WTC11 (cell line): Measurements from ENCODE around the gene MANBA. TPM values are rescaled to one million over a fixed set of nuclear protein-coding genes. Genes with fewer than 3 reads are reported as not detected.
A peak's percentile ranks its signal among the peaks of the same experiment; 100 is the strongest.
"Not testable (repeated sequence)": the region's sequence is repeated elsewhere in the genome, so short reads cannot be mapped to it uniquely, and the experiment has no call there.

Source experiments
- ATAC-seq: fragments of 200-7000 bp; cut with Tn5 transposase; 2 replicates; pipeline ENCODE4 v1.10.0; 2021; ENCODE audit warnings: mild to moderate bottlenecking, moderate library complexity
- CTCF ChIA-PET: fragments of 300-600 bp; sonication (Branson Sonifier 250); formaldehyde crosslinking; loops from one replicate; lab custom pipeline; 2021; ENCODE audit warnings: antibody characterized with exemption; lab: Charles Lee
- POLR2A ChIA-PET: fragments of 350-600 bp; sonication (Branson Sonifier 250); formaldehyde crosslinking; loops from one replicate; lab custom pipeline; 2021; ENCODE audit warnings: antibody characterized with exemption; lab: Charles Lee
- DNase-seq: peaks from one replicate; pipeline ENCODE4 v3.0.0; 2021; ENCODE audit warnings: low spot score
- H3K27ac Mint-ChIP-seq: 2 replicates; pipeline ENCODE4 v1.8.0; 2021; ENCODE audit warnings: mixed read lengths
- H3K27me3 Mint-ChIP-seq: 2 replicates; pipeline ENCODE4 v1.8.0; 2021; ENCODE audit warnings: low read depth, mild to moderate bottlenecking, moderate library complexity, mixed read lengths
- H3K36me3 Mint-ChIP-seq: 2 replicates; pipeline ENCODE4 v1.8.0; 2021; ENCODE audit warnings: mixed read lengths
- H3K4me1 Mint-ChIP-seq: 2 replicates; pipeline ENCODE4 v1.8.0; 2022; ENCODE audit warnings: mixed read lengths
- H3K4me3 Mint-ChIP-seq: 2 replicates; pipeline ENCODE4 v1.8.0; 2021; ENCODE audit warnings: mild to moderate bottlenecking, moderate library complexity, mixed read lengths
- H3K9me3 Mint-ChIP-seq: 2 replicates; pipeline ENCODE4 v1.8.0; 2021; ENCODE audit warnings: mixed read lengths
- ATF1 ChIP-seq: sonication (generic); formaldehyde crosslinking; IDR thresholded peaks from 2 replicates; pipeline ENCODE4 v1.8.1; 2023; ENCODE audit warnings: mild to moderate bottlenecking, moderate library complexity, missing genetic modification reagents
- CREM ChIP-seq: sonication (generic); formaldehyde crosslinking; IDR thresholded peaks from 2 replicates; pipeline ENCODE4 v1.8.1; 2022; ENCODE audit warnings: mild to moderate bottlenecking, missing genetic modification reagents, moderate library complexity
- ESRRA ChIP-seq: sonication (generic); formaldehyde crosslinking; IDR thresholded peaks from 2 replicates; pipeline ENCODE4 v1.8.1; 2022; ENCODE audit warnings: mild to moderate bottlenecking, missing genetic modification reagents, borderline replicate concordance
- JAZF1 ChIP-seq: fragments of 250-450 bp; sonication (Bioruptor Pico); IDR thresholded peaks from 2 replicates; pipeline ENCODE4 v1.9.0; 2021; ENCODE audit warnings: moderate library complexity, mild to moderate bottlenecking, inconsistent platforms
- NFATC4 ChIP-seq: fragments of 250-450 bp; sonication (Bioruptor Pico); IDR thresholded peaks from 2 replicates; pipeline ENCODE4 v1.9.0; 2021; ENCODE audit warnings: mild to moderate bottlenecking
- OVOL2 ChIP-seq: fragments of 250-450 bp; sonication (Bioruptor Pico); IDR thresholded peaks from 2 replicates; pipeline ENCODE4 v1.9.0; 2021; ENCODE audit warnings: mild to moderate bottlenecking, borderline replicate concordance
- SMAD3 ChIP-seq: sonication (generic); formaldehyde crosslinking; IDR thresholded peaks from 2 replicates; pipeline ENCODE4 v1.8.0; 2022; ENCODE audit warnings: missing genetic modification reagents, mild to moderate bottlenecking, borderline replicate concordance
- TP53 ChIP-seq: sonication (generic); formaldehyde crosslinking; IDR thresholded peaks from 2 replicates; pipeline ENCODE4 v1.8.1; 2023; ENCODE audit warnings: mild to moderate bottlenecking, missing genetic modification reagents
- ZNF423 ChIP-seq: fragments of 250-450 bp; sonication (Bioruptor Pico); IDR thresholded peaks from 2 replicates; pipeline ENCODE4 v2.1.2; 2022; ENCODE audit warnings: mild to moderate bottlenecking, moderate library complexity
- total RNA-seq: library from RNA; stranded (reverse); gene quantifications from 3 replicates; pipeline ENCODE4 v1.2.3, GENCODE V29; 2021
- TF ChIP-seq, protein P1 (sequence below): sonication (generic); formaldehyde crosslinking; IDR thresholded peaks from 2 replicates; pipeline ENCODE4 v1.8.0; 2023; ENCODE audit warnings: missing genetic modification reagents
- TF ChIP-seq, protein P2 (sequence below): fragments of 250-450 bp; sonication (Bioruptor Pico); IDR thresholded peaks from 2 replicates; pipeline ENCODE4 v1.9.0; 2021; ENCODE audit warnings: mild to moderate bottlenecking
- TF ChIP-seq, protein P3 (sequence below): sonication (generic); formaldehyde crosslinking; IDR thresholded peaks from 2 replicates; pipeline ENCODE4 v1.8.0; 2022; ENCODE audit warnings: mild to moderate bottlenecking, missing genetic modification reagents
- TF ChIP-seq, protein P4 (sequence below): sonication (generic); formaldehyde crosslinking; IDR thresholded peaks from 2 replicates; pipeline ENCODE4 v1.8.1; 2023; ENCODE audit warnings: mild to moderate bottlenecking, missing genetic modification reagents, borderline replicate concordance
- TF ChIP-seq, protein P5 (sequence below): sonication (generic); formaldehyde crosslinking; IDR thresholded peaks from 2 replicates; pipeline ENCODE4 v1.8.0; 2023; ENCODE audit warnings: mild to moderate bottlenecking, missing genetic modification reagents

MANBA gene
- total RNA-seq, 1 experiment from 2014 or later, result 35.1 TPM

DNA sequence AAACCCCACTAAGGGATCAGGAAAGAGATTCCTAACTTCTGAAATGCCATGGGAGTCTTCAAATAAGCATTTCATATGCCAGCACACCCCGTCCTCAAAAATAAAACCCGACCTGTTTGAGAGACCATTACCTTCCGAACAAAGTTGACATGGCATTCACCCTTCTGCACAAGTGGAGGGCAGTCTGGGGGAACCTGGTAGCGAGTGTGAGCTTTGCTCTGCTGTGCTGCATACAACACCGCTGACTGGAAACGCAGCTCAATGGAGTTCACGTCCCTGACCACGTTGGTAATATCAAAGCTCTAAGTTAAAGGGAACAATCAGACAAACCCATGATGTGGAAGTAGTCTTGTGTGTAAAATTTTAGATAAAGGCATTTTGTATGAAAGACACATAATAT is 38.0 kb downstream of the MANBA start:
- no peaks in the 10 kb centered on the region; the same call in 1 of the 2 replicates for H3K27me3 Mint-ChIP-seq
- CTCF ChIA-PET, result interaction anchor here (1.9 kb wide), 1 partner anchor 9 kb away, joined by 8 read pairs; no protein-coding TSS in a partner anchor
- peaks cover 53% of the 10 kb centered on the region for H3K36me3 Mint-ChIP-seq
- no peaks in the 10 kb centered on the region for H3K4me1 Mint-ChIP-seq
- no peak for TF ChIP-seq ESRRA (CRISPR knock-in tag)
- TF ChIP-seq, protein P1, sequence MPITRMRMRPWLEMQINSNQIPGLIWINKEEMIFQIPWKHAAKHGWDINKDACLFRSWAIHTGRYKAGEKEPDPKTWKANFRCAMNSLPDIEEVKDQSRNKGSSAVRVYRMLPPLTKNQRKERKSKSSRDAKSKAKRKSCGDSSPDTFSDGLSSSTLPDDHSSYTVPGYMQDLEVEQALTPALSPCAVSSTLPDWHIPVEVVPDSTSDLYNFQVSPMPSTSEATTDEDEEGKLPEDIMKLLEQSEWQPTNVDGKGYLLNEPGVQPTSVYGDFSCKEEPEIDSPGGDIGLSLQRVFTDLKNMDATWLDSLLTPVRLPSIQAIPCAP (CRISPR knock-in tag), result no peak
- TF ChIP-seq, protein P2, sequence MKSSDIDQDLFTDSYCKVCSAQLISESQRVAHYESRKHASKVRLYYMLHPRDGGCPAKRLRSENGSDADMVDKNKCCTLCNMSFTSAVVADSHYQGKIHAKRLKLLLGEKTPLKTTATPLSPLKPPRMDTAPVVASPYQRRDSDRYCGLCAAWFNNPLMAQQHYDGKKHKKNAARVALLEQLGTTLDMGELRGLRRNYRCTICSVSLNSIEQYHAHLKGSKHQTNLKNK (CRISPR knock-in tag), result no peak
- no peak for TF ChIP-seq ZNF423 (CRISPR knock-in tag)
- TF ChIP-seq, protein P3, sequence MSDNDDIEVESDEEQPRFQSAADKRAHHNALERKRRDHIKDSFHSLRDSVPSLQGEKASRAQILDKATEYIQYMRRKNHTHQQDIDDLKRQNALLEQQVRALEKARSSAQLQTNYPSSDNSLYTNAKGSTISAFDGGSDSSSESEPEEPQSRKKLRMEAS (CRISPR knock-in tag), result no peak
- no peak for TF ChIP-seq ATF1
- no peak for TF ChIP-seq CREM (CRISPR knock-in tag)
- TF ChIP-seq, protein P4, sequence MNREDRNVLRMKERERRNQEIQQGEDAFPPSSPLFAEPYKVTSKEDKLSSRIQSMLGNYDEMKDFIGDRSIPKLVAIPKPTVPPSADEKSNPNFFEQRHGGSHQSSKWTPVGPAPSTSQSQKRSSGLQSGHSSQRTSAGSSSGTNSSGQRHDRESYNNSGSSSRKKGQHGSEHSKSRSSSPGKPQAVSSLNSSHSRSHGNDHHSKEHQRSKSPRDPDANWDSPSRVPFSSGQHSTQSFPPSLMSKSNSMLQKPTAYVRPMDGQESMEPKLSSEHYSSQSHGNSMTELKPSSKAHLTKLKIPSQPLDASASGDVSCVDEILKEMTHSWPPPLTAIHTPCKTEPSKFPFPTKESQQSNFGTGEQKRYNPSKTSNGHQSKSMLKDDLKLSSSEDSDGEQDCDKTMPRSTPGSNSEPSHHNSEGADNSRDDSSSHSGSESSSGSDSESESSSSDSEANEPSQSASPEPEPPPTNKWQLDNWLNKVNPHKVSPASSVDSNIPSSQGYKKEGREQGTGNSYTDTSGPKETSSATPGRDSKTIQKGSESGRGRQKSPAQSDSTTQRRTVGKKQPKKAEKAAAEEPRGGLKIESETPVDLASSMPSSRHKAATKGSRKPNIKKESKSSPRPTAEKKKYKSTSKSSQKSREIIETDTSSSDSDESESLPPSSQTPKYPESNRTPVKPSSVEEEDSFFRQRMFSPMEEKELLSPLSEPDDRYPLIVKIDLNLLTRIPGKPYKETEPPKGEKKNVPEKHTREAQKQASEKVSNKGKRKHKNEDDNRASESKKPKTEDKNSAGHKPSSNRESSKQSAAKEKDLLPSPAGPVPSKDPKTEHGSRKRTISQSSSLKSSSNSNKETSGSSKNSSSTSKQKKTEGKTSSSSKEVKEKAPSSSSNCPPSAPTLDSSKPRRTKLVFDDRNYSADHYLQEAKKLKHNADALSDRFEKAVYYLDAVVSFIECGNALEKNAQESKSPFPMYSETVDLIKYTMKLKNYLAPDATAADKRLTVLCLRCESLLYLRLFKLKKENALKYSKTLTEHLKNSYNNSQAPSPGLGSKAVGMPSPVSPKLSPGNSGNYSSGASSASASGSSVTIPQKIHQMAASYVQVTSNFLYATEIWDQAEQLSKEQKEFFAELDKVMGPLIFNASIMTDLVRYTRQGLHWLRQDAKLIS, result no peak
- no peak for TF ChIP-seq NFATC4 (CRISPR knock-in tag)
- TF ChIP-seq OVOL2 (CRISPR knock-in tag), result no peak
- no peak for TF ChIP-seq JAZF1 (CRISPR knock-in tag)
- TF ChIP-seq SMAD3, result no peak
- TF ChIP-seq, protein P5, sequence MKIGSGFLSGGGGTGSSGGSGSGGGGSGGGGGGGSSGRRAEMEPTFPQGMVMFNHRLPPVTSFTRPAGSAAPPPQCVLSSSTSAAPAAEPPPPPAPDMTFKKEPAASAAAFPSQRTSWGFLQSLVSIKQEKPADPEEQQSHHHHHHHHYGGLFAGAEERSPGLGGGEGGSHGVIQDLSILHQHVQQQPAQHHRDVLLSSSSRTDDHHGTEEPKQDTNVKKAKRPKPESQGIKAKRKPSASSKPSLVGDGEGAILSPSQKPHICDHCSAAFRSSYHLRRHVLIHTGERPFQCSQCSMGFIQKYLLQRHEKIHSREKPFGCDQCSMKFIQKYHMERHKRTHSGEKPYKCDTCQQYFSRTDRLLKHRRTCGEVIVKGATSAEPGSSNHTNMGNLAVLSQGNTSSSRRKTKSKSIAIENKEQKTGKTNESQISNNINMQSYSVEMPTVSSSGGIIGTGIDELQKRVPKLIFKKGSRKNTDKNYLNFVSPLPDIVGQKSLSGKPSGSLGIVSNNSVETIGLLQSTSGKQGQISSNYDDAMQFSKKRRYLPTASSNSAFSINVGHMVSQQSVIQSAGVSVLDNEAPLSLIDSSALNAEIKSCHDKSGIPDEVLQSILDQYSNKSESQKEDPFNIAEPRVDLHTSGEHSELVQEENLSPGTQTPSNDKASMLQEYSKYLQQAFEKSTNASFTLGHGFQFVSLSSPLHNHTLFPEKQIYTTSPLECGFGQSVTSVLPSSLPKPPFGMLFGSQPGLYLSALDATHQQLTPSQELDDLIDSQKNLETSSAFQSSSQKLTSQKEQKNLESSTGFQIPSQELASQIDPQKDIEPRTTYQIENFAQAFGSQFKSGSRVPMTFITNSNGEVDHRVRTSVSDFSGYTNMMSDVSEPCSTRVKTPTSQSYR (CRISPR knock-in tag), result no peak
- no peak for TF ChIP-seq TP53 (CRISPR knock-in tag)
- TF ChIP-seq, all 79 proteins: peak for 0
- POLR2A ChIA-PET, result no interaction called here
- H3K4me3 Mint-ChIP-seq, result no peak overlapping the region
- peaks cover 23% of the 10 kb centered on the region for H3K9me3 Mint-ChIP-seq
- peak overlapping the region; percentile 58; the same call in 1 of the 2 replicates for H3K27ac Mint-ChIP-seq
- DNase-seq (no peak), ATAC-seq (no peak)

DNA sequence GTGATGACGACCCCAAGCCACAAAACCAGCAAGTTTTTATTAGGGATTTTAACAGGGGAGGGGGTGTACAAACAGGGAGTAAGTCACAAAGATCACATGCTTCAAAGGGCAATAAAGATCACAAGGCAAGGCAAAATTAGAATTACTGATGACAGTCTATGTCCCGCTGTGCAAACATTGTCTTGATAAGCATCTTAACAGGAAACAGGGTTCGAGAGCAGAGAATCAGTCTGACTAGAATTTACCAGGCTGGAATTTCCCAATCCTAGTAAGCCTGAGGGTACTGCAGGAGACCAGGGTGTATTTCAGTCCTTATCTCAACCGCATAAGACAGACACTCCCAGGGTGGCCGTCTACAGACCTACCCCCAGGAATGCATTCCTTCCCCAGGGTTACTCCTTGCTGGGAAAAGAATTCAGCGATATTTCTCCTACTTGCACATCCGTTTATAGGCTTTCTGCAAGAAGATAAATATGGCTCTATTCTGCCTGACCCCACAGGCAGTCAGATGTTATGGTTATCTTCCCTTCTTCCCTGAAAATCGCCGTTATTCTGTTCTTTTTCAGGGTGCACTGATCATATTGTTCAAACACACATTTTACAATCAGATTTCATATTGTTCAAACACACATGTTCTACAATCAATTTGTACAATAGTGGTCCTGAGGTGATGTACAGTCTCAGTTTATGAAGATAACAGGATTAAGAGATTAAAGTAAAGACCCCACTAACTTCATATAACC is 41.8 kb downstream of the MANBA start:
- Mint-ChIP-seq H3K9me3 (peaks cover 23% of the 10 kb centered on the region), H3K36me3 (peaks cover 56% of the 10 kb centered on the region)
- H3K27ac Mint-ChIP-seq, H3K4me1 Mint-ChIP-seq, H3K4me3 Mint-ChIP-seq, DNase-seq, ATAC-seq, POLR2A ChIA-PET, H3K27me3 Mint-ChIP-seq, CTCF ChIA-PET: not testable (repeated sequence)
